ENCODE data around the gene SLC6A3.

DNA sequence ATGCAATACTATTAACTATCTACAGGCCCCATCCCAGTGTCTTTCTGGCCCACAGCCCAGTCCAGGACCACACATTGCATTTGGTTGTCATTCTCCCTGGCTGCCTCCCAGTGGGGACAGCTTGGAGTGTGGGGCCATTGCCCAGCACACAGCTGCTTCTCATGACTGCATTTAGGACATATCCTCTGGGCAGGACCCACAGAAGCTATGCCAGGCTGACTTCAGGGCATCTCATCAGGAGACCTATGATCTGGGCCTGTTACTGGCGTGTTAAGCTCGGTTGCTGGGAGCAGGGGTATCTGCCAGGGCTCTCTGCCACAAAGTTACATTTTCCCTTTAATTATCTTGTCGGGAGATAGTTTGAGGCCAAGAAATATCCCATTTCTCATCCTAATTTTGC is 68.3 kb downstream of the SLC6A3 start:
- TF ChIP-seq CTCF (IDR thresholded peaks at IDR 0.05) (no peak), POLR2A (IDR thresholded peaks at IDR 0.05) (no peak)

Data from testis (tissue), 2 donors.